Stimulated activated CD8-positive, alpha-beta memory T cell treated with anti-CD3 and anti-CD28 coated beads, Interleukin-15, amount 100 ng/mL, for 24 hours (primary cell): ENCODE measurements around the gene NHERF1.

Source experiments
- DNase-seq: peaks from one replicate; pipeline ENCODE4 v3.0.0-alpha.2; 2020; ENCODE audit warnings: low read depth

Gene NHERF1

DNA sequence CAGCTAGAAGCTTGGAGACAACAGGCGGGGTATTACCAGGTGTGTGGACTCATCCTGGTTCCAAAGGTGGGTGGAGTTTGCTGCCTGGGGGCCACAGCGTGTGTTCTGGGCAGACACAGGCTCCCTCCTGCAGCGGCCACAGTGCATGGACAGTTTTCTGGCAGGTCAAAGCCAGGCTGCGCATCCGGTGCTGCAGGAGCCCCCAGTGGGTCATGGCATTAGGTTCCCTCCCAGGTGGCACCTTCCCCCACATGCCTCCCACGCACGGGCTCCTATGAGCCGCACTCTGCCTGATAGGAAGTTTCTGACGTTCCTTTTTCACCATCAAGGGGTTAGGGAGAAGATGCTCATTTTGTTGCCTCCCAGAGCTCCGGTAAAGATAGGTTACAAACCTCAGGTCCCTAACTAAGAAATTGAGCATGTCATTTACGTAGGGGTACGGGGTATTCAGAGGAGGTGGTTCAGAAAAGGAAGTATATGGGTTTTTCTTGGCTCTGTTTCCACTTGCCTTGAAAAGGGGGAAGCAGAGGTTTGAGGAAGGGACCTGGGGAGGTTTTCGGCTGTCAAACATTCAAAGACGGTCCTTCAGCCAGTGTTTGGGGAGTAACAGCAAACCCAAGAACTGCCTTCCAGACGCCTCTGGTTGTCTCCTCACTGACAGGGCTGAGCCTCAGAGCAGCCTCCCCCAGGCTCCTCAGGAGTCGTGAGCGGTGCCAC, 60.4 kb downstream of the NHERF1 start:
- DNase-seq: no peak

DNA sequence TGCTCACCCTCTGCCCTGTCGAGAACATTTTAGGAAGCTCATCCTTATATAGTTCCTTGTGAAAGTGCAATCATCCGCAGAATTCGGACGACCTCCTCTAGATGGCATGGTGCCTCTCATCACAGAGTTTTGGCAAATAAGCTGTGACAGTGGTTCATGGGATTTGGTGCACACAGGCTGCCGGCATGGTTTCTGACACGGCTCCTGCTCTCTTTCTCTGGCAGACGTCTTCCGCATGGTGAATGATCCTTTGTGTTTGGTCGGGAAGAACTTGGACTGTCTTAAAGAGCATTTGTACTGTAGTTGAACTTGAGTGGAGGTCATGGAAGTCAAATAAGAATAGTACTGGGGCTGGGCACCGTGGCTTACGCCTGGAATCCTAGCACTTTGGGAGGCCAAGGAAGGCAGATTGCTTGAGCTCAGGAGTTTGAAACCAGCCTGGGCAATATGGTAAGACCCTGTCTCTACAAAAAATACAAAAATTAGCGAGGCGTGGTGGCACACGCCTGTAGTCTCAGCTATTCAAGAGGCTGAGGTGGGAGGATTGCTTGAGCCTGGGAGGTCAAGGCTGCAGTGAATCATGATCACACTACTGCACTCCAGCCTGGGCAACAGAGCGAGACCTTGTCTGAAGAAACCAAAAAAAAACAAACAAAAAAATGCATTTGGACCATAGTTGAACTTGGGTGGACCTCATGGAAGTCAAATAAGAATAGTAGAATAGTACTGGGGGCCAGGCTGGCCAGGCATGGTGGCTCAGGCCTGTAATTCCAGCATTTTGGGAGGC, 62.5 kb downstream of the NHERF1 start:
- DNase-seq: no peak

DNA sequence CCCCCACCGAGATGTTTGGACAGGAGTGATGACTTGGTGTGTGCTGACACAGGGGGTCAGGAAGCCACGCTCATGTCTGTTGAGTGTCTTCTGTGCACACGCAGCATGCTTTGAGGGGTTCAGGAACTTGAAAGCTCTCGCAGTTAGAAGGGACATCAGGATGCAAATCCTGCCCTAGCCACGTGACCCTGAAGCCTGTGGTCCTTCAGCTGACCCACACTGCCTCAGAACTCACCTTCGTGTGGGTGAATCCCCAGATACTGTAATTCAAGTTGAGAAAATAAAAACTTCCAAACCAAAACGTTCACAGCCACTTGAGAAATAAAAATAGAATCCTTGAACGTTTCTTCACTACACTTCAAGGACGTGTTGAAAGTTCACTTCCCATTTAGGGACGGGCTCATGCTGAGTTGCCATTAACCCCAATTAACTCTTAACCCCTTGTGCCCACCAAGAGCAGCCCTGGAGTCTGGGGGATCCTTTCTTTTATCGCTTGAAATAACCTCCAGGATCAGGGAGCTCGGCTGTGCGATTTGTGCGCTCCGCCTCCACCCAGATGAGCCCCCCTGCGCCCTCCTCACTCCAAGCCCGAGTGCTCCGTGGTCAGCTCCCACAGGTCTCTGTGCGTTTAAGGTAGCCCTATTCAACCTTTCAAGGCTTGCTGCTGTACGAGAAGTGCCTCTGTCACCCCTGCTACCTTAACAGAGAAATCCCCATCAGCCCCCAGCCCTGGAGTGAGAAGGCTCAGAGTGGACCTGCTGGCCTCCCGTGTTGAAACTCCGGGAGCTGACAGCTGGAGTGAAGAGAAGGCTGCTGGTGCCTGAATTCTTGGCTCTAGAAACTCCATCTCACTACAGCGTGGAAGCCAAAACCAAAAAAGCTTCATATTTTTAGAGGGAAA, 63.9 kb downstream of the NHERF1 start:
- DNase-seq: no peak

DNA sequence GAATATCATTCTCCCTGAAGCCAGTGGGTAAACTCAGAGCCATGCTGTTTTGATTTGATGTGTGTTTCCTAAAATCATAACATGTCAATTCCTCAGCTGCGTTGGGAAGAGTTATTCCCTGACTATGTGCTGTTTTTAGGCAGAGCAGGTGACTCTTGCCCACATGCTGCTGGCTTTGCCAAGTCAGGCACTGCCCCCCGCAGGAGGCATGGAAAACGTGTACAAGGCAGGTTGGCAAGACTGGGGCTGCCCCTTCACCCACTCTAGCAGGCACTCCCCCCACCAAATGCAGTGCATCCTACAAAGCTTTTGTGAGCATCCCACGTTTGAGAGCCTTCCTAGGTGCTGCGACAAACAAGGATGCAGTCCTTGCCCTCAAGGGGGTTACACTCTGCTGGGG, 66.0 kb downstream of the NHERF1 start:
- DNase-seq: no peak

DNA sequence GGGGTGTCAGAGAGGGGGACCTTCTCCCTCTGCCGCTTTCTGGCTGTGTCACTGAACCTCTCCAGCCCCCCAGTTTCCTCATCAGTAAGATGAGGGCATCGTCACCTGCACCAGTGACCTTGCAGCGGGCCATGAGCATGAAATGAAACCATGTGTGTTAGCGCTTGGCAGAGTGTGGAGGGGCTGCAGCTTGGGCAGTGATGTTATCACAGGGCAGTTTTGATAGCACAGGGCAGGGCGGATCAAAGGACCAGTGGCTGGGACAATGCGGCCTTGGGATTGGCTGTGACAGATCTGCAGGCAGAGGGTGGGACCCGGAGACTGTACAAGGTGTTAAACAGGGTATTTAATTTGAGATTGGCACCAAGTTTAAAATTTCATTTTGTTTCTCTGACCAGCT, 66.6 kb downstream of the NHERF1 start:
- DNase-seq: no peak

DNA sequence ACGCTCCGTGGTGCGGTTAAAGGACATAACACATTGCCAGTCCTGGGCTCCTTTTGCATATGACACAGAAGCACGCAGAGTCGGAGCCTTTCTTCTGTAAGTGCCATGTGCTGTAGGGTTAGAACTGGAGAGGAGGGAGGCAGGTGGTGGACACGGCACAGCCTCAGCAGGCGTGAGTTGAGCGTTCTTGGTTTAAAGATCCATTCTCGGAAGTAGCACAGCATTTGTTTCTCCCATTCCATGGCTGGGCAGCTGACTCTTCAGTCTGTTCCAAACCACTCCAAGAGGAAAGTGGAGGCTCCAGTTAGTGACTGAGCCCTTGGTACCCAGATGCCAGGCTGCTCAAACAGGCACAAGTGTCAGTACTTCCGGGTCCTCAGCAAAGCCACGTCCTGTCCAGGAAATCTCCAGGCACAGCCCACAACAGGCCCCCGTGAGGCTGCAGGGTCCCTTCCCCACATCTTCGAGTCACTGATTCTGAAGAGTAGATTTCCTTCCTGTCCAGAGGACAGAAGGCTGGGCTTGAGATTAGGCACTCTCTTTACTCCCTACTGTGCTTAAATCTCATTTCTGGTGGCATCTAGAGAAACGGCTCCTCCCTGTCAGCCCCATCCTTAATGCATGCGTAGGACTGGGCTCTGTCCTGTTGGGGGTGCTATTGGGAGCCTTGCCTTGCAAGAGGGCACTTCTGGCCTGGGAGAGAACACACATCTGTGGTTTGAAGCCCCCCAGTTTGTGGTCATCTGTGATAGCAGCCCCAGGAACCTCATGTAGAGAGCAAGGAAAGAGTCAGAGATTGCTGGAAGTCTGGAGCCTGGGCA, 67.3 kb downstream of the NHERF1 start:
- no peak for DNase-seq

DNA sequence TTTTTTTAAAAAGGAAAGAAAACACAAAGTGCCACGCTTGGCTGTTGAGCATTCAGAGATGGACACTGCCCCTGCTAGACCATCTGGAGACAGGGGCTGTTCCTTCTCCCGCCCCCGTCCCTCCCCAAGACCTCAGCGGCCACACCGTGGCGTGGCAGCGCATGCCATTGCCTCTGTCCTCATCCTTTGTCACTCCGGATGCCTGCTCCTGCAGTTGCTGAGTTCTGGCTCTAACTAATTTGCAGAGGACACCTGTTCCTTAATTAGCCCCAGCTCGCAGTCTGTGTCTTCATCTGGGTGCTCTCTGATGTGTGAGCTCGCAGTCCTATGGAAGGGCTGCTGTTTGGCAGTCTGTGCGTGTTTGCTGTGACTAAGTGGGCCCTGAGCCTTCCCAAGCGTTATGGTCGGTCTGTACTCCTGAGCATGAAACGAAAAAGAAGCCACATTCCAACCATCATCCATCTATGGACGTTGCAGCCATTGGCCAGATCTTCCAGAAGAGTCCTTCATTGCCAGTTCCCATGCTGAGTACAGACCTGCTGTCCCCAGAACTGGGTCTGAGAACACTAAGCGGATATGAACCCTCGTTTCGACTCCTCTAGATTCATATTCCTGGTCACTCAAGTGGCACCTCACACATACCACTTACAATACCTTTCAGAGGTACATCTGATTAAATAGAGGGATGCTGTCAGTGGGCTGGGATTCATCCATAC, 68.6 kb downstream of the NHERF1 start:
- no peak for DNase-seq

DNA sequence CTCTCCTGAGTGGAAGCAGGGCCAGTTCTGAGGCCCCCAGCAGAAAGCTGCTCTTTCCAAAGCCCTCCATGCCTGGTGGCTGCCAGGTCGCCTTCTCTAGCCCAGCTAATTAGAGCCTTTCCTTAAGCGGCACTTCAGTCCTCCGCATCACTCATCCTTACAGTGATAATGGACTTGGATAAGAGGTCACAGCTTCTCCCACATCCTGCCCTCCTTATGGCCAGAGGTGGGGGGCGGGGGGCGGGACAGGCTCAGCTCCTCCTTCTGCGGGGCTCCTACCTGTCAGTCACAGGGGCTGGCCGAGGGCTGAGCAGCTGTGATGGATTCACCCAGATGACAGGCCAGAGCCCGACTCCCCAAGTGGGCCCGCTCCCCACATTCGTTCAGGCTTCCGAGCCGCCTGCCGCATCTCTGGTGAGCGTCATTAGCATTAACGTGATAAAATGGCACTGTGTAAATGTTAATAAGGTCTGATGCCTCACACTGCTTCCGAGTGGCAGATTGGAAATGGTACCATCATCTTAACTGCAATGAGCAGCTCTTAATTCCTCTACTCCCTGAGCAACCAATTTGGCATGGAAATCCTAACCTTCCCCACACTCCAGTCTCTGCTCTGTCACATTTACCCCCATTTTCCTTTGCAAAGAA, 70.0 kb downstream of the NHERF1 start:
- no peak for DNase-seq
